ENCODE data around the gene TBX2.

DNA sequence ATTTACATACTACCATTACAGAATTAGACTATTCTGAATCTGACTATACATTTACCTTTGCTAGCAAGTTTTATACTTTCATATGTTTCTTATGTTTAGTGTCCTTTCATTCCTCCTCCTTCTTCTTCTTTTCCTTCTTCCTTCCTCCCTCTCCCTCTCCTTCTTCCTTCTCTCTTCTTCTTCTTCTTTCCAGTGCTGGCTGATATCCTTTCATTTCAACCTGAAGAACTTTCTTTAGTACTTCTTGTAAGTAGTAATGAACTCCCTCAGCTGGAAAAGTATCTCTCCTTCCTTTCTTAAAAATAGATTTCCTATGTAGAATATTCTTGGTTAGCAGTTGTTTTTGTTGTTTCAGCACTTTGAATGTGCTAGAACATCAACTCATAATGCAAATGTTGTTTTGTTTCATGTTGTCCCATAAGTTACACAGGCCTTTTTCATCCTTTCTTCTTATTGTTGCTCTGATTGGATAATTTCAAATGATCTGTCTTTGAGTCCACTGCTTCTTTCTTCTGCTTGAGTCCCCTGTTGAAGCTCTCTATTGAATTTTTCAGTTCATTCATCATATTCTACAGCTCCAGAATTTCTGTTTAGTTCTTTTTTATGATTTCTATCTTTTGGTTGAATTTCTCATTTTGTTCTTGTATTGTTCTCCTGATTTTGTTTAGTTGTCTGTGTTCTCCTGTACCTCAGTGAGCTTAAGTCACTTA, 37.5 kb downstream of the TBX2 start:
- TF ChIP-seq POLR2AphosphoS5 (IDR thresholded peaks at IDR 0.05) (no peak), CTCF (IDR thresholded peaks at IDR 0.05) (no peak), POLR2A (IDR thresholded peaks at IDR 0.05) (no peak)
